Breast epithelium (tissue), 3 donors: ENCODE data around the gene KCNH3.

Source experiments
- POLR2A ChIP-seq: fragments of 450-650 bp; IDR thresholded peaks from one replicate; pipeline ENCODE4 v1.6.1; 2016; ENCODE audit warnings: antibody characterized with exemption, mild to moderate bottlenecking, moderate library complexity
- POLR2AphosphoS5 ChIP-seq, 3 donors: sonication (generic); formaldehyde crosslinking; IDR thresholded peaks; one replicate each; pipeline ENCODE4 v1.6.1; 2017; ENCODE audit warnings: antibody characterized with exemption in 3 of 3
- TF ChIP-seq, protein P1 (sequence below), 3 donors: fragments of 450-650 bp; IDR thresholded peaks; one replicate each; pipeline ENCODE4 v1.5.1; 2016 to 2017; ENCODE audit warnings: antibody characterized with exemption in 3 of 3, mild to moderate bottlenecking in 3 of 3, moderate library complexity in 3 of 3

DNA sequence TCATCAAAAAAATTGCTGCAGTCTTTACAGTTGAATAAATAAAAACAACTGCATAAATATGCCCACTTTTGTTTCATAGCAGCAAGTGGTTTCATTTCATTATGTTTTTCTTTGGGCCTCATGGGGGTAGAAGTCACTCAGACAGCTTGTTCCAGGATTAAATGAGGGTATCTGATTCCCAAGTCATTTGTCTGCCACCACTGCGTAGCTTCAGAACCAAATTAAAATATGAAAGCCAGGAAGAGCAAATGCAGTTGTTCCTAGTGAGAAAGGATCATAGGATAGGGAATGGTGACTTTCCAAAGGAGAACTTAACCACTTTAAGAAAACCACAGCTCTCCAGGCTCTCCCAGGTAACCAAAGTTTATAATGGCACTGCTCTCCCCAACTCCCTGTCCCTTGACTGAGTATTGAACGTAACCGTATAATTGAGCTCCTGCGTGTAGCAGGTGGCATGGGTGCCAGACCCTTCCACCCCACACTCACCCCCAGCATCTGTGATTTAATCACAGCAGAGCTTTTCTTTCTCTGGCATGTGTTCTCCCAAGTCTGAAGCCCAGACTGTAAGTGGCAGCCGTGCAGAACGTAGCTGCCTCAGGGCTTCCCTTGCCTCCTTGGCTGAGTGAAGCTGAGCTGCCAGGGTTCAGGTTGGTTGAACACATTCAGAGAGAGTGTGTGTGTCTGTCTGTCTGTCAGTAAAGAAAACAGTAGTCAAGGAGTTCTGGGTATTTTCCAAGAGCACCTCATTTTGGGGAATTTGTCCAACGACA, 11.3 kb upstream of the KCNH3 start:
- TF ChIP-seq, protein P1, sequence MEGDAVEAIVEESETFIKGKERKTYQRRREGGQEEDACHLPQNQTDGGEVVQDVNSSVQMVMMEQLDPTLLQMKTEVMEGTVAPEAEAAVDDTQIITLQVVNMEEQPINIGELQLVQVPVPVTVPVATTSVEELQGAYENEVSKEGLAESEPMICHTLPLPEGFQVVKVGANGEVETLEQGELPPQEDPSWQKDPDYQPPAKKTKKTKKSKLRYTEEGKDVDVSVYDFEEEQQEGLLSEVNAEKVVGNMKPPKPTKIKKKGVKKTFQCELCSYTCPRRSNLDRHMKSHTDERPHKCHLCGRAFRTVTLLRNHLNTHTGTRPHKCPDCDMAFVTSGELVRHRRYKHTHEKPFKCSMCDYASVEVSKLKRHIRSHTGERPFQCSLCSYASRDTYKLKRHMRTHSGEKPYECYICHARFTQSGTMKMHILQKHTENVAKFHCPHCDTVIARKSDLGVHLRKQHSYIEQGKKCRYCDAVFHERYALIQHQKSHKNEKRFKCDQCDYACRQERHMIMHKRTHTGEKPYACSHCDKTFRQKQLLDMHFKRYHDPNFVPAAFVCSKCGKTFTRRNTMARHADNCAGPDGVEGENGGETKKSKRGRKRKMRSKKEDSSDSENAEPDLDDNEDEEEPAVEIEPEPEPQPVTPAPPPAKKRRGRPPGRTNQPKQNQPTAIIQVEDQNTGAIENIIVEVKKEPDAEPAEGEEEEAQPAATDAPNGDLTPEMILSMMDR (IDR thresholded peaks at IDR 0.05) = no peak
- TF ChIP-seq POLR2A = no peak
- no peak for TF ChIP-seq POLR2AphosphoS5 (IDR thresholded peaks at IDR 0.05)
